HFFc6 (cell line): ENCODE results near the gene ECEL1. TPM values are rescaled to one million over a fixed set of nuclear protein-coding genes. Genes with fewer than 3 reads are reported as not detected.

ENCODE experiments used
- DNase-seq: peaks from one replicate; pipeline ENCODE4 v3.0.0-alpha.2; 2018
- H3K27ac Mint-ChIP-seq: 2 replicates; pipeline ENCODE4 v1.8.0; 2020; ENCODE audit warnings: mild to moderate bottlenecking, mixed read lengths
- H3K27me3 Mint-ChIP-seq: 2 replicates; pipeline ENCODE4 v1.8.0; 2021; ENCODE audit warnings: mild to moderate bottlenecking, moderate library complexity, mixed read lengths; ENCODE audit not compliant: insufficient read depth
- H3K36me3 Mint-ChIP-seq: 2 replicates; pipeline ENCODE4 v1.8.0; 2021; ENCODE audit warnings: low read depth, mixed read lengths
- H3K4me1 Mint-ChIP-seq: 2 replicates; pipeline ENCODE4 v1.8.0; 2020; ENCODE audit warnings: low read depth, mixed read lengths
- H3K4me3 Mint-ChIP-seq: 2 replicates; pipeline ENCODE4 v1.8.0; 2020; ENCODE audit warnings: mild to moderate bottlenecking, moderate library complexity, mixed read lengths
- H3K9me3 Mint-ChIP-seq: 2 replicates; pipeline ENCODE4 v1.8.0; 2020; ENCODE audit warnings: mild to moderate bottlenecking, mixed read lengths
- CTCF ChIP-seq: fragments of 200-600 bp; sonication (generic); IDR thresholded peaks from 2 replicates; pipeline ENCODE4 v1.5.0; 2021; ENCODE audit warnings: antibody characterized with exemption, mild to moderate bottlenecking
- total RNA-seq, 6 experiments: library from RNA; stranded (reverse); fragmentation: NEBNext Ultra II Directional; extraction: Animal tissue kit (Norgen Biotek cat#: 25700); gene quantifications; 2 replicates in 1 of 6; 3 replicates in 5 of 6; pipeline ENCODE4 v1.2.3, GENCODE V29; 2021

ECEL1 gene
- total RNA-seq, 6 experiments from 2014 or later, result not detected

- Mint-ChIP-seq H3K36me3 (no peaks in the 10 kb centered on the region), H3K27ac (no peak overlapping the region), H3K9me3 (no peaks in the 10 kb centered on the region), H3K4me3 (no peak overlapping the region), H3K27me3 (peaks cover 48% of the 10 kb centered on the region), H3K4me1 (no peaks in the 10 kb centered on the region)
- no peak for DNase-seq
- TF ChIP-seq CTCF, result no peak
These were observed 18.2 kb upstream of the ECEL1 start for GRCh38 chr2:232505856-232506255.

GRCh38 chr2:232504438-232504837 is 16.8 kb upstream of the ECEL1 start:
- Mint-ChIP-seq H3K36me3 (no peaks in the 10 kb centered on the region), H3K27ac (no peak overlapping the region), H3K4me1 (no peaks in the 10 kb centered on the region), H3K9me3 (no peaks in the 10 kb centered on the region), H3K27me3 (peaks cover 52% of the 10 kb centered on the region), H3K4me3 (no peak overlapping the region)
- TF ChIP-seq CTCF, result no peak
- no peak for DNase-seq

DNA sequence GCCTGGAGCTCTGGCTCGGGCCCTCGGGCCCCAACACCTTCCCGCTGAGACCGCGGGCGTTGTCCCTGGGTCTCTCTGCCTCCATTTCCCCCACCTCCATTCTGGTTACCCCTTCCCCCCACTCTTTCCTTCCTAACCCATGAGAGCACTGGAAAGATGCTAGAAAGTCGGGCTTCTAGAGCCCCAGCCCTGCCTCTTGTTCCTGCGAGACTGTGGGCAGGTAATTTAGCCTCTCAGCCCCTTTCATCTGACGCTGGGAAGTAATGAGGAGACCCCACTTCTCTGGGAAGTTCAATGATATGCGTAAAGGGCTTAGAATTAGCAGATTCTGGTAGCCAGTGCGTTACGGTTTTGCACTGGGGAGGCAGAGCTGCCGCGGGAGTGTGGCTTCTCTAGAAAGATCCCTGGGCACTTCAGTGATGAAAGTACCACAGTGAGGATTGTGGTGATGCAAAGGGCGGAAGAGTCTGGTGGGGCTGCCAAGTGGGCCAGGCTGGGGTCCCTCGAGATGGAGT is 16.2 kb upstream of the ECEL1 start:
- TF ChIP-seq CTCF, result no peak
- Mint-ChIP-seq H3K4me1 (no peaks in the 10 kb centered on the region), H3K4me3 (no peak overlapping the region), H3K27me3 (peaks cover 52% of the 10 kb centered on the region), H3K27ac (no peak overlapping the region), H3K9me3 (no peaks in the 10 kb centered on the region), H3K36me3 (no peaks in the 10 kb centered on the region)
- no peak for DNase-seq

DNA sequence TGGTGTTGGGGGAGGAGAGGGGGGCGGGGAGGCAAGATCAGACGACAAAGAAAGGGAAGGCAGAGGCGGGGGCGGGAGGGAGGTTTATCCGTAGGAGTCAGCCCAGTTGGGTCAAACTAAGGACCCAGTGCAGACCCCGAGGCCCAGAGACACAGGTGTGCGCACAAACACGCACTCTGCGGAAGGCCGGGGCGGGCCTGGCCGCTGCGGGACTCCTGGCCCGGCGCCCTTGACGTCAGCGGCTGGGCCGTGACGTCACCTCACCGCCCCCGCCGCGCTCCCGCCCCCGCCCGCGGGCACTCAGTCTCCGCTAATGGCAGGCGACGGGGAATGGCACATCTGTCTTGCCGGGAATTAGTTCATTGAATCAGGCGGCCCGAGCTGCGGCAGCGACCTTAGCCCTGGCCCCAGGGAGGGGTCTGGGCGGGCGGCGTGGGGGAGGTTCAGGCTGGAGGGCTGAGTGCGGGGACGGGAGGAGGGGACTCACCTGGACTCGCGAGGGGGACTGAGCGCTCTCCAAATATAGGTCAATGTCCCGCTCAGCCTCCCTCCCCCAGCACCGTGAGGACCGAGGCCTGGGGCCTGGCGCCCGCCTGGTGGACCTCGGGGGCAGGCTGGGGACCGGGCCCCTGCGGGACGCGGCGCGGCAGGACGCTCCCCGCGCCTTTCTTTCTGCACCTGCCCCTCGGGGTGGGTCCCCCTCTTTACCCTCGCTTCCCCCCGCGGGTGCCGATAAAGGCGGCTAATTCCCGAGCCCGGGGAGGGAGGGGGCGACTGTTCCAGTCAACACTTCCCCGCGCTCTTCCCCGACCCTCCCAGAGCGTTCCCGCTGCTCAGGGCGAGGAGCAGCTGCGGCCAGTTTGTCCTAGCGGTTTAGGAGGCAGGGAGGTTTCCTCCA is 15.5 kb upstream of the ECEL1 start:
- H3K4me1 Mint-ChIP-seq, result no peaks in the 10 kb centered on the region
- no peak for DNase-seq

GRCh38 chr2:232502511-232502910 is 14.9 kb upstream of the ECEL1 start:
- DNase-seq, result no peak
- H3K27ac Mint-ChIP-seq, result no peak overlapping the region
- H3K4me1 Mint-ChIP-seq, result no peaks in the 10 kb centered on the region

More for the DNA sequence above, 15.5 kb upstream of the ECEL1 start:
- H3K27ac Mint-ChIP-seq, result no peak overlapping the region
- no peaks in the 10 kb centered on the region for H3K9me3 Mint-ChIP-seq
- H3K27me3 Mint-ChIP-seq, result peaks cover 57% of the 10 kb centered on the region
- no peaks in the 10 kb centered on the region for H3K36me3 Mint-ChIP-seq
- H3K4me3 Mint-ChIP-seq, result no peak overlapping the region
- TF ChIP-seq CTCF, result no peak

More at GRCh38 chr2:232502511-232502910, 14.9 kb upstream of the ECEL1 start:
- Mint-ChIP-seq H3K36me3 (no peaks in the 10 kb centered on the region), H3K27me3 (peaks cover 59% of the 10 kb centered on the region), H3K9me3 (no peaks in the 10 kb centered on the region), H3K4me3 (no peak overlapping the region)
- TF ChIP-seq CTCF, result no peak
